Upper lobe of left lung (tissue), 6 donors: ENCODE results near the gene RPS2. TPM values are rescaled to one million over a fixed set of nuclear protein-coding genes. Genes with fewer than 3 reads are reported as not detected.

Experiments used
- ATAC-seq, 2 donors: fragments of 200-7000 bp; cut with Tn5 transposase; one replicate each; pipeline ENCODE4 v1.9.1; 2022; ENCODE audit warnings: mild to moderate bottlenecking in 2 of 2, moderate library complexity in 2 of 2; ENCODE audit not compliant: low FRiP score in 2 of 2
- DNase-seq, 2 donors: peaks; one replicate each; pipeline ENCODE4 v3.0.0-alpha.2; 2019 to 2020
- H3K27ac ChIP-seq, 4 donors: fragments of 200-600 bp; sonication (generic); one replicate each; pipeline ENCODE4 v1.5.1; 2016 to 2019
- H3K27me3 ChIP-seq, 4 donors: fragments of 200-600 bp; sonication (generic); one replicate each; pipeline ENCODE4 v1.5.1; 2017 to 2019
- H3K36me3 ChIP-seq, 4 donors: fragments of 200-600 bp; sonication (generic); one replicate each; pipeline ENCODE4 v1.5.1; 2016 to 2019
- H3K4me1 ChIP-seq, 4 donors: fragments of 200-600 bp; sonication (generic); one replicate each; pipeline ENCODE4 v1.5.1; 2018 to 2019
- H3K4me3 ChIP-seq, 4 donors: fragments of 200-600 bp; sonication (generic); one replicate each; pipeline ENCODE4 v1.5.1; 2017 to 2019; ENCODE audit warnings: mild to moderate bottlenecking in 2 of 4, moderate library complexity in 1 of 4
- H3K9me3 ChIP-seq, 4 donors: fragments of 200-600 bp; sonication (generic); one replicate each; pipeline ENCODE4 v1.5.1; 2018 to 2019
- EP300 ChIP-seq, 4 donors: sonication (generic); formaldehyde crosslinking; IDR thresholded peaks; one replicate each; pipeline ENCODE4 v1.5.1; 2017; ENCODE audit warnings: antibody characterized with exemption in 4 of 4, control low read depth in 2 of 4
- POLR2A ChIP-seq, 4 donors: fragments of 450-650 bp; IDR thresholded peaks; one replicate each; pipeline ENCODE4 v1.5.1; 2016 to 2017; ENCODE audit warnings: antibody characterized with exemption in 4 of 4, mild to moderate bottlenecking in 2 of 4
- POLR2AphosphoS5 ChIP-seq, 2 donors: sonication (generic); formaldehyde crosslinking; IDR thresholded peaks; one replicate each; pipeline ENCODE4 v1.5.1; 2017; ENCODE audit warnings: antibody characterized with exemption in 2 of 2
- WGBS, 2 donors: methylation state at CpG; one replicate each; pipeline ENCODE4 v1.1.5; 2017 to 2018; 5-methylcytosine and 5-hydroxymethylcytosine counted together
- total RNA-seq, 6 donors: library from RNA; depleted of rRNA in 4 of 6; stranded (reverse); fragments of >200 nt in 4 of 6; gene quantifications; one replicate each; pipeline versions ENCODE4 v1.1.0 to v1.2.1, GENCODE V29; 2016 to 2021
- TF ChIP-seq, protein P1 (sequence below), 6 experiments: fragments of 450-650 bp in 4 of 6; fragments of 200-600 bp in 2 of 6; sonication (generic) in 2 of 6; IDR thresholded peaks; one replicate each; pipeline ENCODE4 v1.5.1; 2016 to 2019; ENCODE audit warnings: antibody characterized with exemption in 6 of 6
- donor health status: DM: no; HTN: no; CAD: no; lungs with moderate emphysema.
- donor health status: DM: no; HTN: yes; CAD: no; lungs with severe emphysema.

RPS2 gene
- total RNA-seq, 6 donors from 2014 or later = 1,128 to 1,943 (median 1,579) TPM

DNA sequence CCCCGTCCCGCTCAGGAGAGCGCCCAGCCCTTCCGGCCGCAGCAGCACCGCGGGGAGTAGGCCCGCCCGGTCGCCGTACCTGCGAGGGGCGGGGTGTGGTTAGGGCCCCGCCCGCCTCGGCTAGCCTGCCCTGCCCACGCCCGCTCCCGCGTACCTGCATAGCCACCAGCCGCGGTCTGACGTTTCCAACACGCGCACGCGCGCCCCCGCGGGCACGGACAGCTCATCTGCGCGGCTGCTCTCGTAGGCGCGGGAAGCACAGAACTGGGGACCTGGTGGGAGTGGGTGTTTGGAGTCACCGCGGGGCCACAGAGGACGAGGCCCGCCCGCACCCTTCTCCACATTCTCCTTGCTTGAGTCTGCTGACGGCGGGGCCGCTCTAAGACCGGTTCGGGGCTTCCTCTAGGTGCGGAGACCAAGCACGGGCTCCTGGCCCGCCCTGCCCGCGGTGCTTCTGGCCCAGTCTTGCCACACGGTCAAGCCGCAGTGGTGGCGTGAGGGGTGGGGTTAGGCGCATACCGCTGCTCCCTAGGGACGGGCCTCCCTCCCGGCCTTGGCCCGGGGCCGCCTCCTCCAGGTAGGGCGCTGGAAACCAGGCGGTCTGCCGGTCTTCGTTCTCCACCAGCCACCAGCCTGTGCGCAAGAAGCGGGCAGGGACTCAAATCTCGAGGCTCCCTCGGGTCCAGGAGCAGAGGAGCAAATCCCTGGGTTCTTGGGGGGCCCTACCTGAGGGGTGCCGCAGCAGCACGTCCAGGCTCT is 14.8 kb upstream of the RPS2 start:
- Histone ChIP-seq H3K27me3 (peaks cover 0 to 24% (median 10%) of the 10 kb centered on the region in 4 donors), H3K4me3 (peak overlapping the region in 3 of 4 donors; percentile 44 to 55 (median 54)), H3K36me3 (peaks cover 14 to 46% (median 43%) of the 10 kb centered on the region in 4 donors), H3K9me3 (no peaks in the 10 kb centered on the region), H3K27ac (peak overlapping the region; percentile 70 to 79 (median 76)), H3K4me1 (peaks cover 6 to 47% (median 18%) of the 10 kb centered on the region in 4 donors)
- ATAC-seq (peak in 1 of 2 donors; percentile 82), DNase-seq (peak; percentile 92 to 96)
- TF ChIP-seq POLR2AphosphoS5 (IDR thresholded peaks at IDR 0.05) (peak in 1 of 2 donors; percentile 24), EP300 (IDR thresholded peaks at IDR 0.05) (no peak), POLR2A (IDR thresholded peaks at IDR 0.05) (peak in 3 of 4 donors; percentile 36 to 69 (median 64))
- TF ChIP-seq, protein P1, sequence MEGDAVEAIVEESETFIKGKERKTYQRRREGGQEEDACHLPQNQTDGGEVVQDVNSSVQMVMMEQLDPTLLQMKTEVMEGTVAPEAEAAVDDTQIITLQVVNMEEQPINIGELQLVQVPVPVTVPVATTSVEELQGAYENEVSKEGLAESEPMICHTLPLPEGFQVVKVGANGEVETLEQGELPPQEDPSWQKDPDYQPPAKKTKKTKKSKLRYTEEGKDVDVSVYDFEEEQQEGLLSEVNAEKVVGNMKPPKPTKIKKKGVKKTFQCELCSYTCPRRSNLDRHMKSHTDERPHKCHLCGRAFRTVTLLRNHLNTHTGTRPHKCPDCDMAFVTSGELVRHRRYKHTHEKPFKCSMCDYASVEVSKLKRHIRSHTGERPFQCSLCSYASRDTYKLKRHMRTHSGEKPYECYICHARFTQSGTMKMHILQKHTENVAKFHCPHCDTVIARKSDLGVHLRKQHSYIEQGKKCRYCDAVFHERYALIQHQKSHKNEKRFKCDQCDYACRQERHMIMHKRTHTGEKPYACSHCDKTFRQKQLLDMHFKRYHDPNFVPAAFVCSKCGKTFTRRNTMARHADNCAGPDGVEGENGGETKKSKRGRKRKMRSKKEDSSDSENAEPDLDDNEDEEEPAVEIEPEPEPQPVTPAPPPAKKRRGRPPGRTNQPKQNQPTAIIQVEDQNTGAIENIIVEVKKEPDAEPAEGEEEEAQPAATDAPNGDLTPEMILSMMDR (IDR thresholded peaks at IDR 0.05) = no peak
- WGBS, 2 donors = 33 to 43% methylated on average over 15 to 45 of the region's 70 CpGs

DNA sequence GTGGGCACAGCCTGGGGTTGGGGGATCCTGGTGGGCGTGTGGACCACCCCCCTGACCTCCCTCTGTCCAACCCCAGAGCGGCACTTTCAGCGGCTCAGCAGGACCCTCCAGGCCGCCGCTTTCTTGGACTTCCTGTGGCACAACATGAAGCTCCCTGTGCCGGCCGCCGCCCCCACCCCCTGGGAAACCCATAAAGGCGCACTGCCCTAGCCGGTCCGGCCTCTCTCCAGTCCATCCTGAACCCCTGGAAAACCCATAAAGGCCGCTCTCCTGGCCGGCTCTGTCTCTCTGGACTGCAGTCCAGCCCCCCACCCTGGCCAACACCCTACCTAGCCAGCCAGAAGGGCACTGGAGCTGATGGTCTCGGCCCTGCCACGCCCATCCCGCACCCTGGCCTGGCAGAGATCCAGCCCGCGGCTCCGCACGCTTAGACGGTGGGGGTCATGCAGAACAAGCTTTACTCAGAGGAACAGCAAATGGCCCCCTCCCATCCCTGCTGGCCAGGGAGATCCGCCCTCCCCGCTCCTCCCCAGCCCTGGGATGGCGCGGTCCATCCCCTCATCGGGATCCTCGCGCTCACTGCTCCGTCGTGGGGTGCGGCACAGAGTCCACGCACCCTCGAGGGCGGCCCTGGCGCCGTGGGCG is 14.0 kb upstream of the RPS2 start:
- peak in 1 of 2 donors; percentile 87 for DNase-seq
- ATAC-seq = no peak
- peaks cover 0 to 24% (median 10%) of the 10 kb centered on the region in 4 donors for H3K27me3 ChIP-seq
- TF ChIP-seq POLR2A (IDR thresholded peaks at IDR 0.05) = no peak
- no peak for TF ChIP-seq POLR2AphosphoS5 (IDR thresholded peaks at IDR 0.05)
- TF ChIP-seq EP300 (IDR thresholded peaks at IDR 0.05) = no peak
- TF ChIP-seq, protein P1 (IDR thresholded peaks at IDR 0.05) = no peak
- peak overlapping the region; percentile 70 to 79 (median 76) for H3K27ac ChIP-seq
- H3K9me3 ChIP-seq = no peaks in the 10 kb centered on the region
- peaks cover 14 to 52% (median 47%) of the 10 kb centered on the region in 4 donors for H3K36me3 ChIP-seq
- peak overlapping the region in 3 of 4 donors; percentile 44 to 55 (median 54) for H3K4me3 ChIP-seq
- peaks cover 6 to 48% (median 19%) of the 10 kb centered on the region in 4 donors for H3K4me1 ChIP-seq
- WGBS, 2 donors = 75 to 85% methylated on average over 13 to 33 of the region's 37 CpGs

DNA sequence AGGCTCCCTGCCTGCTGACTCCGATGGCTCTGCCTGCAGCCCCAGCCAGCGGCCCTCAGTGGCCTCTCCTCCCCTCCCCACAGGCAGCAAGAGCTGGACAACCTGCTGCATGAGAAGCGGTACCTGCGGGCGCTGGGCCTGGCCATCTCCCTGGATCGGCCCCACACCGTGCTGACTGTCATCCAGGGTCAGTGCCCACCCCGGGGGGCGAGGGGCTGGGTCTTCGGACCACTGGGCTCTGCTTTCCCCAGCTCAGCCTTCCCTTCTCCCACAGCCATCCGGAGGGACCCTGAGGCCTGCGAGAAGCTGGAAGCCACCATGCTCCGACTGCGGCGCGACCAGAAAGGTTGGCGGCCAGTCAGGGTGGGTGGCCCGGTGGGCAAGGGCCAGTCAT is 13.2 kb upstream of the RPS2 start:
- ATAC-seq (no peak), DNase-seq (peak in 1 of 2 donors; percentile 72)
- H3K27ac ChIP-seq = no peak overlapping the region
- no peaks in the 10 kb centered on the region for H3K9me3 ChIP-seq
- peaks cover 7 to 48% (median 19%) of the 10 kb centered on the region in 4 donors for H3K4me1 ChIP-seq
- 94% methylated on average over 15 of the region's 18 CpGs; no CpG with 5 or more reads in 1 of the 2 donors for WGBS, 2 donors
- H3K27me3 ChIP-seq = peaks cover 0 to 24% (median 10%) of the 10 kb centered on the region in 4 donors
- TF ChIP-seq POLR2AphosphoS5 (IDR thresholded peaks at IDR 0.05) (no peak), POLR2A (IDR thresholded peaks at IDR 0.05) (no peak), EP300 (IDR thresholded peaks at IDR 0.05) (no peak)
- TF ChIP-seq, protein P1 (IDR thresholded peaks at IDR 0.05) = no peak
- peaks cover 14 to 52% (median 47%) of the 10 kb centered on the region in 4 donors for H3K36me3 ChIP-seq
- no peak overlapping the region for H3K4me3 ChIP-seq

- Histone ChIP-seq H3K9me3 (no peaks in the 10 kb centered on the region), H3K36me3 (peaks cover 14 to 52% (median 47%) of the 10 kb centered on the region in 4 donors), H3K4me3 (no peak overlapping the region), H3K27ac (no peak overlapping the region), H3K4me1 (peaks cover 12 to 54% (median 24%) of the 10 kb centered on the region in 4 donors), H3K27me3 (peaks cover 0 to 24% (median 10%) of the 10 kb centered on the region in 4 donors)
- ATAC-seq (no peak), DNase-seq (no peak)
- WGBS, 2 donors = 94 to 99% methylated on average over 14 to 32 of the region's 33 CpGs
- TF ChIP-seq POLR2A (IDR thresholded peaks at IDR 0.05) (no peak), POLR2AphosphoS5 (IDR thresholded peaks at IDR 0.05) (no peak), EP300 (IDR thresholded peaks at IDR 0.05) (no peak)
- TF ChIP-seq, protein P1 (IDR thresholded peaks at IDR 0.05) = no peak
Measured at GRCh38 chr16:1976951-1977874, 12.6 kb upstream of the RPS2 start.
